Spleen (tissue), 7 donors: ENCODE measurements around the gene YWHAQ.

Source experiments
- CTCF ChIP-seq, 11 experiments: fragments of 200-600 bp in 7 of 11; fragments of 450-650 bp in 4 of 11; sonication (generic) in 4 of 11; IDR thresholded peaks in 8 of 11; conservative IDR thresholded peaks in 3 of 11; 1 replicate in 7 of 11; 2 replicates in 4 of 11; pipeline versions ENCODE4 v1.4.0 to v1.8.0; 2016 to 2021; ENCODE audit warnings: antibody characterized with exemption in 11 of 11, inconsistent platforms in 4 of 11, mild to moderate bottlenecking in 1 of 11
- POLR2A ChIP-seq, 3 donors: fragments of 450-650 bp; IDR thresholded peaks; one replicate each; pipeline ENCODE4 v1.5.1; 2017; ENCODE audit warnings: antibody characterized with exemption in 3 of 3, mild to moderate bottlenecking in 1 of 3
- POLR2AphosphoS5 ChIP-seq, 3 donors: sonication (generic); formaldehyde crosslinking; IDR thresholded peaks; one replicate each; pipeline ENCODE4 v1.5.1; 2017; ENCODE audit warnings: antibody characterized with exemption in 3 of 3
- donor health status: DM: no; HTN: no; CAD: no; lungs with moderate emphysema.
- donor health status: DM: no; HTN: no; CAD: no.
- donor health status: DM: no; HTN: no; CAD: no.

DNA sequence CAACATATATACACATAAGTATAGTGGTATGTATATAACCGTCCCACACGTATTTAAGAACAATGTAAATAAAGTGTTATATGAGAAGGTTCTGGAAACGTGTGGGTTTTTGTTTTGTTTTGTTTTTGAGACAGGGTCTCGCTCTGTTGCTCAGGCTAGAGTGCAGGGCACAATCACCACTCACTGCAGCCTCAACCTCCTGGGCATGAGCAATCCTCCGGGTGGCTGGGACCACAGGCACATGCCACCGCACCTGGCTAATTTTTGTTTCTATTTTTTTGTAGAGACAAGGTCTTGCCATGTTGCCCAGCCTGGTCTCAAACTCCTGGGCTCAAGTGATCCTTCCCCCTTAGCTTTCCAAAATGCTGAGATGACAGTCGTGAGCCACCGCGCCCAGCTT lies 81.4 kb downstream of the YWHAQ start:
- TF ChIP-seq POLR2AphosphoS5 (IDR thresholded peaks at IDR 0.05) (peak in 1 of 3 donors; percentile 53), POLR2A (IDR thresholded peaks at IDR 0.05) (no peak), CTCF (IDR thresholded peaks at IDR 0.05 in 8 of 11, conservative IDR thresholded peaks at IDR 0.05 in 3 of 11) (no peak)
